Measurements from ENCODE around the gene HMGB1. TPM values are rescaled to one million over a fixed set of nuclear protein-coding genes. Genes with fewer than 3 reads are reported as not detected.

The HMGB1 gene
- total and polyA plus RNA-seq, 2 donors (not counting 1 experiment from before 2014, with no cell fraction given): 79.2 to 529 TPM

GRCh38 chr13:30429721-30430694 lies 35.7 kb downstream of the HMGB1 start:
- Histone ChIP-seq H3K79me2 (ENCODE audit: control insufficient read depth, insufficient read depth, low read length) (no peaks in the 10 kb centered on the region), H3K9ac (ENCODE audit: low read length) (no peak overlapping the region), H3K27ac (ENCODE audit: low read length in 2 of 2) (no peak overlapping the region), H3K9me3 (ENCODE audit: control extremely low read depth in 1 of 3, control insufficient read depth in 2 of 3, insufficient read depth in 1 of 3, low read length in 2 of 3) (no peaks in the 10 kb centered on the region), H3K36me3 (replicated peaks in 1 of 2; ENCODE audit: control extremely low read depth in 1 of 2, control insufficient read depth in 1 of 2, extremely low read depth in 1 of 2, insufficient read depth in 2 of 2, low read length in 1 of 2) (no peaks in the 10 kb centered on the region), H3K4me1 (ENCODE audit: control insufficient read depth in 2 of 2, insufficient read depth in 2 of 2, low read length in 2 of 2) (peaks cover 21 to 30% of the 10 kb centered on the region in 2 donors), H3K27me3 (replicated peaks in 1 of 4; ENCODE audit: control extremely low read depth in 1 of 4, control insufficient read depth in 3 of 4, insufficient read depth in 4 of 4, low read length in 3 of 4) (no peaks in the 10 kb centered on the region), H3K4me2 (replicated peaks; ENCODE audit: low read depth, low read length, poor library complexity, severe bottlenecking) (peak overlapping the region; percentile 33), H3K4me3 (ENCODE audit: control extremely low read depth in 1 of 5, extremely low read depth in 1 of 5, insufficient read depth in 1 of 5, low read depth in 2 of 5, low read length in 4 of 5) (no peak overlapping the region), H2AFZ (ENCODE audit: insufficient read depth, low read depth, low read length, poor library complexity, severe bottlenecking) (peak overlapping the region; percentile 18), H4K20me1 (ENCODE audit: control insufficient read depth, insufficient read depth, low read length, poor library complexity, severe bottlenecking) (no peaks in the 10 kb centered on the region)
- peak overlapping the region; percentile 72 for H3K4me3 Mint-ChIP-seq
- no peaks in the 10 kb centered on the region for H3K9me3 Mint-ChIP-seq (ENCODE audit: insufficient read depth)
- intact Hi-C loops (cut with micrococcal nuclease): loop anchor here (1.0 kb wide), 1 partner anchor 14 kb away; no protein-coding TSS in a partner anchor
- POLR2A ChIA-PET: interaction anchor here (0.6 to 2.2 kb wide), 11 partner anchors 9 to 186 kb away, joined by 3 to 12 read pairs (median 4); no protein-coding TSS in a partner anchor
- WGBS (ENCODE audit: insufficient coverage): 44% methylated on average over 1 of the region's 6 CpGs
- DNase-seq: no peak
- H3K27ac Mint-ChIP-seq: peak overlapping the region; percentile 75
- ATAC-seq (ENCODE audit: low read depth): peak; percentile 76
- CTCF ChIA-PET: interaction anchor here (0.6 to 3.2 kb wide), 14 partner anchors 9 to 149 kb away, joined by 3 to 15 read pairs (median 3); partner anchors contain the start of gene KATNAL1
- no peak for TF ChIP-seq EZH2 (IDR thresholded peaks at IDR 0.05; ENCODE audit: borderline replicate concordance, insufficient read depth, low read depth, low read length, poor library complexity, severe bottlenecking)
- TF ChIP-seq CTCF (IDR thresholded peaks at IDR 0.05): no peak
- peaks cover 30% of the 10 kb centered on the region for H3K4me1 Mint-ChIP-seq
- no peaks in the 10 kb centered on the region for H3K27me3 Mint-ChIP-seq
